PC-3 (cell line): ENCODE measurements around the gene GSTP1. TPM values are rescaled to one million over a fixed set of nuclear protein-coding genes. Genes with fewer than 3 reads are reported as not detected.
A peak's percentile ranks its signal among the peaks of the same experiment; 100 is the strongest.

Experiments used
- ATAC-seq: fragments of 200-7000 bp; cut with Tn5 transposase; 2 replicates; pipeline ENCODE4 v1.9.1; 2020; ENCODE audit warnings: mild to moderate bottlenecking, moderate library complexity
- BruUV-seq: library from RNA; stranded (reverse); fragments of 400-500 nt; replicated peaks from 2 replicates; lab custom pipeline; 2021; lab: Mats Ljungman, UMichigan
- CTCF ChIA-PET: fragments of 300-600 bp; sonication (Branson Sonifier 250); formaldehyde crosslinking; loops from one replicate; lab custom pipeline; 2022; ENCODE audit warnings: antibody characterized with exemption; lab: Charles Lee
- POLR2A ChIA-PET: fragments of 300-600 bp; sonication (Branson Sonifier 250); formaldehyde crosslinking; loops from one replicate; lab custom pipeline; 2022; ENCODE audit warnings: antibody characterized with exemption; ENCODE audit not compliant: unreplicated experiment; lab: Charles Lee
- DNase-seq: peaks from one replicate; pipeline ENCODE4 v3.0.0-alpha.2; 2015
- H2AFZ ChIP-seq: fragments of 300-600 bp; sonication (generic); 2 replicates; pipeline ENCODE4 v1.6.0; 2016; ENCODE audit warnings: antibody characterized with exemption, low read length
- H3F3A ChIP-seq: fragments of 300-600 bp; sonication (generic); one replicate; pipeline ENCODE4 v1.6.0; 2017; ENCODE audit warnings: antibody characterized with exemption, low read length, control low read depth, mild to moderate bottlenecking; ENCODE audit not compliant: unreplicated experiment
- H3K27ac ChIP-seq: fragments of 300-600 bp; sonication (generic); 2 replicates; pipeline ENCODE4 v1.5.1; 2016; ENCODE audit warnings: mild to moderate bottlenecking, low read length
- H3K27me3 ChIP-seq: fragments of 300-600 bp; sonication (generic); 2 replicates; pipeline ENCODE4 v1.6.1; 2016; ENCODE audit warnings: low read length, mixed read lengths
- H3K36me3 ChIP-seq: fragments of 300-600 bp; sonication (generic); 2 replicates; pipeline ENCODE4 v1.6.1; 2016; ENCODE audit warnings: low read depth, mixed run types, low read length, mixed read lengths
- H3K4me1 ChIP-seq: fragments of 300-600 bp; sonication (generic); 2 replicates; pipeline ENCODE4 v1.5.1; 2016; ENCODE audit warnings: low read length; ENCODE audit not compliant: insufficient read depth
- H3K4me2 ChIP-seq: fragments of 300-600 bp; sonication (generic); 2 replicates; pipeline ENCODE4 v1.6.0; 2016; ENCODE audit warnings: low read length
- H3K4me3 ChIP-seq: fragments of 300-600 bp; sonication (generic); 2 replicates; pipeline ENCODE4 v1.5.1; 2016; ENCODE audit warnings: mild to moderate bottlenecking, low read length, mixed read lengths
- H3K79me2 ChIP-seq: fragments of 300-600 bp; sonication (generic); 2 replicates; pipeline ENCODE4 v1.6.1; 2017; ENCODE audit warnings: low read length, mixed read lengths
- H3K9ac ChIP-seq: fragments of 300-600 bp; sonication (generic); 2 replicates; pipeline ENCODE4 v1.6.0; 2016; ENCODE audit warnings: mild to moderate bottlenecking, low read length
- H3K9me2 ChIP-seq: fragments of 300-600 bp; sonication (generic); replicated peaks from 2 replicates; pipeline ENCODE4 v1.6.1; 2016; ENCODE audit warnings: mixed run types, low read length, mixed read lengths
- H3K9me3 ChIP-seq: fragments of 300-600 bp; sonication (generic); 2 replicates; pipeline ENCODE4 v1.6.1; 2016; ENCODE audit warnings: low read length, mixed read lengths
- H4K20me1 ChIP-seq: fragments of 300-600 bp; sonication (generic); 2 replicates; pipeline ENCODE4 v1.6.1; 2016; ENCODE audit warnings: low read length, mixed read lengths
- EZH2 ChIP-seq: fragments of 300-600 bp; sonication (generic); IDR thresholded peaks from one replicate; pipeline ENCODE4 v1.6.1; 2017; ENCODE audit warnings: antibody characterized with exemption, mild to moderate bottlenecking, low read length; ENCODE audit not compliant: unreplicated experiment
- EZH2phosphoT487 ChIP-seq: fragments of 300-600 bp; sonication (generic); IDR thresholded peaks from 2 replicates; pipeline ENCODE4 v1.6.1; 2018; ENCODE audit warnings: mild to moderate bottlenecking, antibody characterized with exemption, low read length, borderline replicate concordance
- intact Hi-C: fragments of 100-400 bp; cut with micrococcal nuclease; formaldehyde crosslinking; loops from 2 replicates; pipeline ENCODE4 v1.9.0; 2023
- total RNA-seq: library from RNA; depleted of rRNA; stranded (reverse); fragments of >200 nt; gene quantifications from 2 replicates; pipeline ENCODE4 v1.2.3, GENCODE V29; 2014
- TF ChIP-seq, protein P1 (sequence below): fragments of 300-600 bp; sonication (generic); conservative IDR thresholded peaks from 2 replicates; pipeline ENCODE4 v1.5.1; 2017; ENCODE audit warnings: antibody characterized with exemption, low read depth, mild to moderate bottlenecking, low read length

Gene GSTP1
- total RNA-seq, 1 experiment from 2014 or later: 1,154 TPM

DNA sequence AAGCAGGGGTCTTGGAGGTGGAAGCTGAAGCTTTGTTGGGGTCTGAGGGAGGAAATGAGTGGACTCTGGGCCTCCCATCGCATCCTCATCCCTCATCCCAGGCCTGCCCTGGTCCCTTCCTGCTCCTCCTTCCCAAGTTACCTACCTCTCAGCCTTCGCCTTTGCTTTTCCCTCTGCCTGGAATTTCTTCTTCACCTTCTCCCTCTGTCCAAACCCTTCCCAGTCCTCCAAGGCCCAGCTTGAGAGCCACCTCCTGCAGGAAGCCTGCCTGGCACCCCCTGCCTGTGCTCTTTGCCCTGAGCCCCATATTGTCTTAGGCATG, 48.2 kb downstream of the GSTP1 start:
- Histone ChIP-seq H3K36me3 (no peaks in the 10 kb centered on the region), H3K4me3 (no peak overlapping the region), H3K27ac (no peak overlapping the region), H3K9me3 (no peaks in the 10 kb centered on the region), H4K20me1 (no peaks in the 10 kb centered on the region), H3K9ac (no peak overlapping the region), H3K79me2 (no peaks in the 10 kb centered on the region), H2AFZ (no peak overlapping the region), H3K4me2 (no peak overlapping the region), H3K4me1 (peaks cover 18% of the 10 kb centered on the region), H3K27me3 (no peaks in the 10 kb centered on the region), H3F3A (no peaks in the 10 kb centered on the region), H3K9me2 (no peaks in the 10 kb centered on the region)
- no TSS peak for BruUV-seq
- TF ChIP-seq EZH2phosphoT487 (no peak), EZH2 (no peak)
- TF ChIP-seq, protein P1, sequence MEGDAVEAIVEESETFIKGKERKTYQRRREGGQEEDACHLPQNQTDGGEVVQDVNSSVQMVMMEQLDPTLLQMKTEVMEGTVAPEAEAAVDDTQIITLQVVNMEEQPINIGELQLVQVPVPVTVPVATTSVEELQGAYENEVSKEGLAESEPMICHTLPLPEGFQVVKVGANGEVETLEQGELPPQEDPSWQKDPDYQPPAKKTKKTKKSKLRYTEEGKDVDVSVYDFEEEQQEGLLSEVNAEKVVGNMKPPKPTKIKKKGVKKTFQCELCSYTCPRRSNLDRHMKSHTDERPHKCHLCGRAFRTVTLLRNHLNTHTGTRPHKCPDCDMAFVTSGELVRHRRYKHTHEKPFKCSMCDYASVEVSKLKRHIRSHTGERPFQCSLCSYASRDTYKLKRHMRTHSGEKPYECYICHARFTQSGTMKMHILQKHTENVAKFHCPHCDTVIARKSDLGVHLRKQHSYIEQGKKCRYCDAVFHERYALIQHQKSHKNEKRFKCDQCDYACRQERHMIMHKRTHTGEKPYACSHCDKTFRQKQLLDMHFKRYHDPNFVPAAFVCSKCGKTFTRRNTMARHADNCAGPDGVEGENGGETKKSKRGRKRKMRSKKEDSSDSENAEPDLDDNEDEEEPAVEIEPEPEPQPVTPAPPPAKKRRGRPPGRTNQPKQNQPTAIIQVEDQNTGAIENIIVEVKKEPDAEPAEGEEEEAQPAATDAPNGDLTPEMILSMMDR: no peak
- ChIA-PET CTCF (no interaction called here), POLR2A (no interaction called here)
- intact Hi-C loops: no loop called here
- DNase-seq (no peak), ATAC-seq (no peak)

DNA sequence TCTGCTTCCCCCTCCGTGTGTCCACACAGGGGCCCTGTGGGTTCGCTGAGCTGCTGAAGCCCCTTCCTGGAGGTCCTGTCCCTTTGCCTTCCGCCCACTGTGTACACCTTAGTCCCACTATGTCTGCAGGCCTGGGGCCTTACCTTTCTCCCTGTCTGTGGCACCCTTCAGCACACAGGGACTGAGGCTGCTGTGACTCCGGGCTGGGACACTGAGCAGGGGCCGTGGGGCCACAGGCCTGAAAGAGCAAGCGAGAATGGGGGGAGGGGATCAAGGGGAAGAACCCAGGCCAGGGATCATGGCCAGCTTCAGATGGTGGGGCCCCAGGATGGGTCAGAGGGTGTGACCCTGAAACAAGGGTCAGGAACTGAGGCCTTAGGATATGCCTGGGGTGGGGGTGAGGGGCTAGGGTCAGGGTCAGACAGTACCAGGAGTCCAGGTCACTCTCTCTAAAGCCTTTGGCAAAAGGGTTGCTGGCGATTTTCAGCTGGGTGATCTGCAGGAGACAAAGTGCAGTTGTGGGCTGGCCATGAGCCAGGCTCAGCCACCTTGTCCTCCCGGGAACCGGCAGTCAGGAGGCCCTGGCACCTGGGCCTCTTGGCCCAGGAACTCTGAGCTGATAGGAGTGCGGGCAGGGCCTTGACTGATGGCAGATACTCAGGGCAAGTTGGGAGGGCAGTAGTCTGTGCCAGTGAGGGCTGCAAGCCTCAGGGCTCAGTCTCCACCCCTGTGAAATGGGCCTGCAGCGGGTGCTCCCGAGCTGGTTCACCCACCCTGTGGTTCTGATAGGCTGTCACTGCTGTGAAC, 48.8 kb downstream of the GSTP1 start:
- CTCF ChIA-PET: interaction anchor here (0.6 kb wide), 1 partner anchor 1343 kb away, joined by 3 read pairs; the partner anchor contains the start of gene YIF1A
- no peak for ATAC-seq
- no peak overlapping the region for H2AFZ ChIP-seq

More for the DNA sequence above, 48.8 kb downstream of the GSTP1 start:
- H3F3A ChIP-seq: no peaks in the 10 kb centered on the region
- H4K20me1 ChIP-seq: no peaks in the 10 kb centered on the region
- no peaks in the 10 kb centered on the region for H3K36me3 ChIP-seq
- POLR2A ChIA-PET: no interaction called here
- no peaks in the 10 kb centered on the region for H3K9me3 ChIP-seq
- peaks cover 18% of the 10 kb centered on the region for H3K4me1 ChIP-seq
- H3K27ac ChIP-seq: no peak overlapping the region
- H3K9me2 ChIP-seq: no peaks in the 10 kb centered on the region
- intact Hi-C loops: no loop called here
- peak; percentile 18 for DNase-seq
- no peaks in the 10 kb centered on the region for H3K79me2 ChIP-seq
- BruUV-seq: no TSS peak
- no peak overlapping the region for H3K9ac ChIP-seq
- H3K4me2 ChIP-seq: no peak overlapping the region
- H3K27me3 ChIP-seq: no peaks in the 10 kb centered on the region
- H3K4me3 ChIP-seq: no peak overlapping the region
- TF ChIP-seq EZH2phosphoT487 (no peak), EZH2 (no peak)
- TF ChIP-seq, protein P1: no peak
